RKO (cell line): ENCODE measurements around the gene CORO2B.
"Not testable (repeated sequence)": the region's sequence is repeated elsewhere in the genome, so short reads cannot be mapped to it uniquely, and the experiment has no call there.

ENCODE experiments used
- DNase-seq: peaks from one replicate; pipeline ENCODE4 v3.0.0-alpha.2; 2016; ENCODE audit warnings: low spot score

Gene CORO2B

GRCh38 chr15:68676926-68677325 is 98.1 kb downstream of the CORO2B start:
- DNase-seq = no peak

- DNase-seq = no peak
These were observed 99.2 kb downstream of the CORO2B start for GRCh38 chr15:68677996-68678395.

GRCh38 chr15:68678746-68679145 is 100.0 kb downstream of the CORO2B start:
- no peak for DNase-seq

- no peak for DNase-seq
These were observed 100.4 kb downstream of the CORO2B start for GRCh38 chr15:68679161-68679560.

GRCh38 chr15:68679961-68680371 is 101.2 kb downstream of the CORO2B start:
- no peak for DNase-seq

- not testable (repeated sequence) for DNase-seq
These were observed 102.0 kb downstream of the CORO2B start for GRCh38 chr15:68680756-68681155.

- no peak for DNase-seq
These were observed 103.0 kb downstream of the CORO2B start for GRCh38 chr15:68681836-68682235.

- no peak for DNase-seq
These were observed 103.5 kb downstream of the CORO2B start for GRCh38 chr15:68682330-68682729.

- DNase-seq = no peak
These were observed 104.2 kb downstream of the CORO2B start for GRCh38 chr15:68683026-68683425.

GRCh38 chr15:68683551-68683950 is 104.8 kb downstream of the CORO2B start:
- no peak for DNase-seq

- no peak for DNase-seq
These were observed 105.7 kb downstream of the CORO2B start for GRCh38 chr15:68684476-68684875.

GRCh38 chr15:68687136-68687735 is 108.4 kb downstream of the CORO2B start:
- DNase-seq = no peak

GRCh38 chr15:68691705-68692104 is 112.9 kb downstream of the CORO2B start:
- no peak for DNase-seq

- no peak for DNase-seq
These were observed 114.3 kb downstream of the CORO2B start for GRCh38 chr15:68693071-68693470.

- DNase-seq = no peak
These were observed 115.3 kb downstream of the CORO2B start for GRCh38 chr15:68694111-68694510.

- DNase-seq = no peak
These were observed 116.3 kb downstream of the CORO2B start for GRCh38 chr15:68695061-68695595.

- DNase-seq = no peak
These were observed 117.9 kb downstream of the CORO2B start for GRCh38 chr15:68696414-68697363.

- DNase-seq = no peak
These were observed 119.2 kb downstream of the CORO2B start for GRCh38 chr15:68697711-68698690.

GRCh38 chr15:68698708-68699107 is 119.9 kb downstream of the CORO2B start:
- no peak for DNase-seq

- DNase-seq = no peak
These were observed 120.5 kb downstream of the CORO2B start for GRCh38 chr15:68699124-68699880.

- no peak for DNase-seq
These were observed 121.2 kb downstream of the CORO2B start for GRCh38 chr15:68699881-68700454.
